ENCODE data around the gene SRSF9. TPM values are rescaled to one million over a fixed set of nuclear protein-coding genes. Genes with fewer than 3 reads are reported as not detected.

SRSF9 gene
- total RNA-seq, 3 donors from 2014 or later = 117 to 140 (median 139) TPM

- intact Hi-C loops (cut with DNase I, micrococcal nuclease) = no loop called here
- no peaks in the 10 kb centered on the region for H3K36me3 ChIP-seq (ENCODE audit: low read depth)
- H3K9me3 ChIP-seq = no peaks in the 10 kb centered on the region
- peak; percentile 43 for TF ChIP-seq CTCF (IDR thresholded peaks at IDR 0.05)
- H3K4me1 ChIP-seq (ENCODE audit: low read depth) = peaks cover 17% of the 10 kb centered on the region
- ATAC-seq = peak; percentile 41
- H3K4me3 ChIP-seq = no peak overlapping the region
- DNase-seq = peak in 2 of 3 donors; percentile 44 to 80
Observed at GRCh38 chr12:120439646-120440247, 29.8 kb downstream of the SRSF9 start.

- Histone ChIP-seq H3K9me3 (no peaks in the 10 kb centered on the region), H3K4me1 (ENCODE audit: low read depth) (peaks cover 17% of the 10 kb centered on the region), H3K4me3 (peak overlapping the region; percentile 71), H3K36me3 (ENCODE audit: low read depth) (no peaks in the 10 kb centered on the region)
- no peak for TF ChIP-seq CTCF (IDR thresholded peaks at IDR 0.05)
- intact Hi-C loops (cut with DNase I, micrococcal nuclease) = no loop called here
- ATAC-seq = peak; percentile 15
- no peak for DNase-seq
Observed at GRCh38 chr12:120438495-120439198, 30.9 kb downstream of the SRSF9 start.

DNA sequence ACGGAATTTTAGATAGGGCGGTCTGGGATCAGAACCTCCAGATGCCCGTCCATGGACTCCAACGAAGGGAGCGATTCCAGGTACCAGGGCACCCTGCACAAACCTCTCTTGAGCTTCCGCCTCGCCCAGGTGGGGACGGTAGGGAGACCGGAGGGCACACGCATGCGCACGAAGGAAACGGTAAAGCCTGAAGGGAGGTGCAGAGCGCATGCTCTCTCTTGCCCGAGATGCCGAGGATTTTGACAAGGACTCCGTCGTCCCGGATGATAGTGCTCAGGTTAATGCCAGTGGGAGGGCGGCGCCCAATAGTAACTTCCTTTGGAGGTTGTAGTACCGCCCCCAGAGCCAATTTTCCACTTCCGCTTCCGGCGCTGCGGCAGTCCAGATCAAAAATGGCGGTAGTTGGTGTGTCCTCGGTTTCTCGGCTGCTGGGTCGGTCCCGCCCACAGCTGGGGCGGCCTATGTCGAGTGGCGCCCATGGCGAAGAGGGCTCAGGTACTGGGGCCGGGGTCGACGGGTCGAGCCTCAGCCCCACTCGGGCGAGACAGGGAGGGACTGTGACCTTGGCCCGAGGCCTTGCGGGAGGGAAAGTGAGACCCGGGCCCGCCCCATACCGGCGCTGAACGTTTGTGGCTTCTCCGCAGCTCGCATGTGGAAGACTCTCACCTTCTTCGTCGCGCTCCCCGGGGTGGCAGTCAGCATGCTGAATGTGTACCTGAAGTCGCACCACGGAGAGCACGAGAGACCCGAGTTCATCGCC is 31.6 kb downstream of the SRSF9 start, which contains the start of gene COX6A1:
COX6A1 (plus strand) TSS at position 379 of the 760 bp plus-strand sequence; CDS start at position 393, 14 bp downstream.
- intact Hi-C loops (cut with DNase I, micrococcal nuclease) = no loop called here
- Histone ChIP-seq H3K4me3 (peak within 1 kb of the TSS; percentile 71), H3K9me3 (no peaks in the 10 kb centered on the region), H3K36me3 (ENCODE audit: low read depth) (no peaks in the 10 kb centered on the region), H3K4me1 (ENCODE audit: low read depth) (peaks cover 17% of the 10 kb centered on the region)
- peak; percentile 20 for TF ChIP-seq CTCF (IDR thresholded peaks at IDR 0.05)
- DNase-seq (peak; percentile 95 to 98 (median 98)), ATAC-seq (peak; percentile 99)

GRCh38 chr12:120432772-120433525 is 36.6 kb downstream of the SRSF9 start:
- no peak for TF ChIP-seq CTCF (IDR thresholded peaks at IDR 0.05)
- Histone ChIP-seq H3K4me3 (no peak overlapping the region), H3K4me1 (ENCODE audit: low read depth) (peaks cover 8% of the 10 kb centered on the region), H3K9me3 (no peaks in the 10 kb centered on the region), H3K36me3 (ENCODE audit: low read depth) (no peaks in the 10 kb centered on the region)
- DNase-seq = peak in 1 of 3 donors; percentile 9
- ATAC-seq = no peak
- intact Hi-C loops (cut with DNase I, micrococcal nuclease) = loop anchor here (5.0 kb wide), 2 partner anchors 76 to 81 kb away; no protein-coding TSS in a partner anchor

DNA sequence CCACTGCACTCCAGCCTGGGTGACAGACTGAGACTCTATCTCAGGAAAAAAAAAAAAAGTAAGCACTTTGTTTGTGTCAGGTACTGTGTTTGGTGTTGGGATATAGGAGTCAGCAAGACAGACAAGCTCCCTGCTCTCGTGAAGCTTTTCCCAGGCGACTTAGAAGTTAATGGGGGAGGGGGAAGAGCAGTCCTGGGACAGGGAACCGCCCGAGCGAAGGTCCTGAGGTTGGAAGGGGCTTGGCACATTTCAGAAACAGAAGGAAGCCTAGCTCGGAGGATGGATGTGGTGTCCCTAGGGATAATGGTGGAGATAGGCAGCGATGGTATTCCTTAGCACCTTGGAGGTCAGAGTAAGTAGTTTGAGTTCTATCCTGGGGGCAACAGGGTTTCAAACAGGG is 40.2 kb downstream of the SRSF9 start:
- no peaks in the 10 kb centered on the region for H3K36me3 ChIP-seq (ENCODE audit: low read depth)
- peaks cover 8% of the 10 kb centered on the region for H3K4me1 ChIP-seq (ENCODE audit: low read depth)
- ATAC-seq = peak; percentile 26
- H3K9me3 ChIP-seq = no peaks in the 10 kb centered on the region
- intact Hi-C loops (cut with DNase I, micrococcal nuclease) = no loop called here
- H3K4me3 ChIP-seq = no peak overlapping the region
- DNase-seq = peak in 2 of 3 donors; percentile 39 to 47
- TF ChIP-seq CTCF (IDR thresholded peaks at IDR 0.05) = no peak
